ENCODE data around the gene RPS6KA3.
"Not testable (repeated sequence)": the region's sequence is repeated elsewhere in the genome, so short reads cannot be mapped to it uniquely, and the experiment has no call there.

The RPS6KA3 gene

DNA sequence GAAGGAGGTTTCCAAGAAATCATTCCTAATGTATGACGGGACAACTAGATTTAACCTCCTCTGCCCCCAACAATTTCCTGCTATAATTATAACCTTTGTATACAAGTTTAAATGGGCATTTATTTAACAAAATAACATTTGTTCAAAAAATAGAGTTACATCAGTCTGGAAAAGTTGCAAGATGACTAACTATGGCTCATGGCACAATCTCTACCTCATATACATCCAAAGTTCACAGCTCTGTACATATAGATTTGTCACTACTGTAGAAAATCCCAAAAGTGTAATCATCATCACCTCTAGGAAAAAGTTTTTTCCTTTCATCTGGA lies 3.8 kb upstream of the RPS6KA3 start:
- H3K4me1 Mint-ChIP-seq: no peaks in the 10 kb centered on the region
- H3K27ac Mint-ChIP-seq: no peak overlapping the region
- no peaks in the 10 kb centered on the region for H3K36me3 Mint-ChIP-seq
- H3K9me3 Mint-ChIP-seq: no peaks in the 10 kb centered on the region
- no peak overlapping the region for H3K4me3 Mint-ChIP-seq
- H3K27me3 Mint-ChIP-seq: no peaks in the 10 kb centered on the region

DNA sequence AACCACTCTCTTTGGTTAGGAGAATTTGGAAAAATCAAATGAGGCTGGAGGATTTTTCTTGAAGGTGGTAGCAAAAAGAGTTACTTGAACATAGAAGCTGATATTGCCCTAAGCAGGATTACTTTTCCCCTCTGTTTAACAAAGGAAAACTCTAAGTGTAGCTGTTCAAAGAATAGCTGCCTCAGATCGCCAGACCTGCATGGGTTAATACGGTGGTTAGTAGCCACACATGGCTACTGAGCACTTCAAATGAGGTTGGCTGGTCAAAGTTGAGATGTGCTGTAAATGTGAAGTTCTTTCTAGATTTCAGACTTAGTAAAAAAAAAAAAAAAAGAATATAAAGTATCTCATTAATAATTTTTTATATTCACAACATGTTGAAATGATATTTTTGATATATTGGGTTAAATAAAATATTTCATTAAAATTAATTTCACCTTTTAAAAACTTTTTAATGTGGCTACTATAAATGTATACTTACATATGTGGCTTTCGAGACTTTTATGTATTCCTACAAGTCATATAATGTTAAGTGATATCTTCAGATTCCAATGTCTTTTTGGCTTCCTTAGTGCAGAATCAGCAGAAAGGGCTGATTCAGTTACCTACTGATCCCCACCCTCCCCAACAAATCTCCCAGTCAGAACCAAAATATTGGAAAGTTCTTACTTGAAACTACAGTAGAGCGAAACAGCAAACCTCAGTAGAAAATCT lies 3.3 kb upstream of the RPS6KA3 start:
- H3K4me1 Mint-ChIP-seq: peaks cover 1% of the 10 kb centered on the region
- H3K36me3 Mint-ChIP-seq: no peaks in the 10 kb centered on the region
- no peaks in the 10 kb centered on the region for H3K27me3 Mint-ChIP-seq
- no peak overlapping the region for H3K4me3 Mint-ChIP-seq
- H3K9me3 Mint-ChIP-seq: no peaks in the 10 kb centered on the region
- no peak overlapping the region for H3K27ac Mint-ChIP-seq

DNA sequence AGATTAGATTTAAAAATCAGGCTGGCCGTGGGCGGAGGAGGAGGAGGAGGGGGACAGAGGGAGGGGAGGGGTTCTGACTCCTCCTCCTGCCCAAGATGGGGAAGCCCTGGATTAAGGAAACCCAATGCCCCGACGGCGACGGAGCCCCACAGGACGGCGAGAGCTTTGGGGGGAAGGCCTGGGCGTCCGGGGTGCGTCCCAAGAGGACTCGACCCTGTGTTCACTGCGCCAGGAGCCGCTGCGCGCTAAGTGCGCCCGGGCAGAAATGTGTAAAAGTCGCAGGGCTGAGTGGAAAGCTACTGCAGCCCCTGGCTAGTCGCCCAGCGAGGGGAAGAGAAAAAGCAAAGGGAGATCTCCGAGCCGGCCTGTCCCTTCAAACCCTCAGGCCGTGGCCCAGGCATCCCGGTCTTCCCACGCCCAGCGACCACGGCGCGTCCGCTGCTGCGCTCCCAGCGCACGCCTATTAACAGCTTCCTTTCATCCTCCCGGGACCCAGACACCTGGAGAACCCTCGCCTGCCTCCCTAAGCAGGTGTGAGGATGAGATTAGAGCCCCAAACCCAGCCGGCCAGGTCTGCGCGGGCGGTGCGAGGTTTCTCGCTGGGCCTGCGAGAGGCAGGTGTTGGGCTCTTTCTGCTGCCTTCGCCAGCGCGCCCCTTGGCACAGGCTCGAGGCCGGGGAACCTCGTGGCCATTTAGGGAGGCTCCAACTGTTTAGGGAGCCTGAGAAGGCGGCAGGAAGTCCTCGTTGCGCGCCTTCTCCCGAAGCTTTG lies 1.4 kb upstream of the RPS6KA3 start:
- Mint-ChIP-seq H3K4me1 (peaks cover 12% of the 10 kb centered on the region), H3K9me3 (no peaks in the 10 kb centered on the region), H3K27me3 (no peaks in the 10 kb centered on the region), H3K4me3 (peak overlapping the region; percentile 89), H3K27ac (no peak overlapping the region), H3K36me3 (no peaks in the 10 kb centered on the region)

DNA sequence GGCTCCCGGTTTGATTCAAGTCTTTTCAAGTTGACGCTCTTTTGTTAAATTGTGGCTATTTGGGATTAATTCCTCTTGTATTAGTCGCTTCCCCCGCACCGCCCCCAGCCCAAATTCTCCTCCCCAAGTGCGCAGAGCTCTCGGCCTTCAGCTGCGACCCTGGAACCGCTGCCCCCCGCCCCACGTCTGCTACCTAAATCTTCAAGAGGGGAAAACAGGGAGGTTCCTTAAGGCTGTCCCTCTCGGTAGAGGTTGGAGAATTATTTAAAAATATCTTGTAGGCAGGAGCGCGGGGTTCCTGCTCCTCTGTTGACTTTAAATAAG lies 860 bp upstream of the RPS6KA3 start:
- peak overlapping the region; percentile 79 for H3K27ac Mint-ChIP-seq
- peak overlapping the region; percentile 89 for H3K4me3 Mint-ChIP-seq
- peaks cover 14% of the 10 kb centered on the region for H3K4me1 Mint-ChIP-seq
- H3K36me3 Mint-ChIP-seq: no peaks in the 10 kb centered on the region
- H3K9me3 Mint-ChIP-seq: no peaks in the 10 kb centered on the region
- no peaks in the 10 kb centered on the region for H3K27me3 Mint-ChIP-seq

DNA sequence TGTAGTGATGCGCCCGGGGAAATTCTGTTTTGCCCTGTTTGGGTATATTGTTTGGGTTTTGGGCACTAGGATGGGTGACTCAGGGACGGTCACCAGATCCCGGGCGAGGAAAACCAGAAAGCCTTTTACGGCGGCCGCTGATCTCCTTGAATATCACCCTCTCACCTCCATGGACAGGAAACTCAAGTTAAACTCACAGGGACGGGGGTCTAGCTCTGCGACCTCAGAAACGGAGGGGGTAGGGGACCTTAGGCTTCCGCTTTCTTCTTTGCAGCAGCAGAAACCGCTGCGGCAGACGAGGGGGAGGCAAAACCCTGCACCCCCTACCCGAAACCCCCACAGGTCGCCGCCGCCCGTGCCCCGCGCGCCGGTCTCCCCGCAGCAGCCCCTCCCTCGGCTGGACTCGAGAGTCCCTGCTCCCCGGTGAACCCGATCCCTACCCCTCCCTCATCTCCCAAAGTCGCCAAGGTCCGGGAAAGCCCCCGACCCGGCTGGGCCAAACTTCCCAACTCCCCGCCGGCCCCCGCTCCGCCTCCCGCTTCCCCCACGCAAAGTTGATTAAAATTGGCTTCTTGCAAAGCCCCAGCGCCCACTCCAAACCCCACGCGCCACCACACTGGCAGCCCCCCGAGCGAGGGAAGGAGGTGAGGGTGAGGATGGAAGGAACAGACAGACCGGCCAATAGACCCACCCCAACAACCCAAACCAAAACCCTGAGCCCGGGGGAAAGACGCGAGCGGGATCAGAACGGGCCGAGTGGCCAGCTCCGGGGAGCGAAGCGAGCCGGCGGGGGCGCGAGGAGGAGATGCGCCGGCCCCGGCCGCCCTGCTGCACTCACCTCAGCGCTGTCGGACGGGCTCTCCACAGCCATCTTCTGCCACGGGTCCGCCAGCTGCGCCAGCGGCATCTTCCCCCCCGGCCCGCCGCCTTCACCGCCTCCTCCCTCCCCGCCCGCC lies 705 bp downstream of the RPS6KA3 start:
- H3K9me3 Mint-ChIP-seq: no peaks in the 10 kb centered on the region

DNA sequence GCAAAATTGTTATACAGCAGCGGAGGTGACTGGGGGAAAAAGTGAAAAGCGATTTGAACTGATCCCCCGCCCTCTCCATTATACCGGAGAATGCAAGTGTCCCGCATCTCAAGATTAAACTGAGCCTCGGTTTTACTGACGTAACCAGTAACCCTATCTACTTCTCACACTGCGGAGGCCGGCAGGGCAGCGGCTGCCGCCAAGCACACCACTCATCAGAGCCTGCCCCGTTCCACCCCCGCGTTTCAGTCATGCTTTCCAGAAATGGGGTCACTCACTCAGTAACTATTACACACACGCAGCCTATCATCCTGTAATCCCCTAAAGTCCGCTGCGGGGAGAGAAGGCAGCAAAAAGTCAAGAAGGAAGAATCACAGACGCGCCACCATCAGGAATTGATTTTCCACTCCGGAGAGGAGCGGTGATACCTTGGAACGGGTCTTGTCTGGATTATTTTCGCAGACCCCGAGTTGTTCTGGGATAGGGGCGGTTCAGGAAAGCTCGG lies 1.4 kb downstream of the RPS6KA3 start:
- H3K9me3 Mint-ChIP-seq: no peaks in the 10 kb centered on the region
- peaks cover 32% of the 10 kb centered on the region for H3K4me1 Mint-ChIP-seq
- H3K4me3 Mint-ChIP-seq: peak overlapping the region; percentile 92

More for the DNA sequence above, 705 bp downstream of the RPS6KA3 start:
- H3K27me3 Mint-ChIP-seq: no peaks in the 10 kb centered on the region
- peak overlapping the region; percentile 92 for H3K4me3 Mint-ChIP-seq
- H3K27ac Mint-ChIP-seq: peak overlapping the region; percentile 97
- no peaks in the 10 kb centered on the region for H3K36me3 Mint-ChIP-seq
- H3K4me1 Mint-ChIP-seq: peaks cover 24% of the 10 kb centered on the region

DNA sequence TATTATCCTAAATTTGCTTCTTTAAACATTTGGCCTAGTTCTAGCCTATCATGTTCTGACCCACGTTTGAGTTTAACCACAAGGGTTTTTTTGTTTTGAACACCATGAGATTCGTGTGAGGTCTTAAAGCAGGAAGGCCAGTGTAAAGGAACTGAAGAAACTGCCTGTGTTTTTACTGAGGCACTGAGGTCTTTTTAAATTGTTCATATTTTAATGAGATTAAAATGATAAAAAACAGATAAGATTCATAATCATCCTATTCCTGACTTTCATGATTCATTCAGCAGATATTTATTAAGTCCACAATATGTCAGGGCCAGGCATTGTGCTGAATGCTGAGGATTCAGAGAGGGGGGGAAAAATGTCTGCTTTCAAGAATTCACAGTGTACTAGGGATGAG lies 3.2 kb downstream of the RPS6KA3 start:
- H3K27me3 Mint-ChIP-seq: no peaks in the 10 kb centered on the region
- H3K4me3 Mint-ChIP-seq: peak overlapping the region; percentile 92
- no peaks in the 10 kb centered on the region for H3K36me3 Mint-ChIP-seq
- no peaks in the 10 kb centered on the region for H3K9me3 Mint-ChIP-seq
- H3K4me1 Mint-ChIP-seq: peaks cover 40% of the 10 kb centered on the region
- peak overlapping the region; percentile 87 for H3K27ac Mint-ChIP-seq

More for the DNA sequence above, 1.4 kb downstream of the RPS6KA3 start:
- no peaks in the 10 kb centered on the region for H3K36me3 Mint-ChIP-seq
- peak overlapping the region; percentile 97 for H3K27ac Mint-ChIP-seq
- H3K27me3 Mint-ChIP-seq: no peaks in the 10 kb centered on the region

DNA sequence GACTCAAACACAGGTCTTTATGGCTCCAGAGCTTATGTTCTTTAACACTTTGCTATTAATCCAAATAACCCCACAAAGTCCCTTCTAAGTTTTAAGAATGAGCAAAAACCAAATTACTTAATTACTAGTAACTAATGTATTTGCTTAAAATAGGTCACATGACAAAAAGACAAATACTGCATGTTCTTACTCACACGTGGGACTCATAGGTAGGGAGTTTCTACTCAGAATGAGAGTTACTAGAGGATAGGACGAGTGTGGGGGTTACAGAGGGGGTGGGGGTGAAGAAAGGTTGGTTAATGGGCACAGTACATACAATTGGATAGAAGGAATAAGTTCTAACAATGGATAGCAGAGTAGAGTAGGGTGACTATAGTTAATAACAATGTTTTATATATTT lies 5.8 kb downstream of the RPS6KA3 start:
- Mint-ChIP-seq H3K27me3 (no peaks in the 10 kb centered on the region), H3K9me3 (no peaks in the 10 kb centered on the region), H3K4me3 (no peak overlapping the region), H3K4me1 (peaks cover 56% of the 10 kb centered on the region), H3K27ac (peak overlapping the region; percentile 46), H3K36me3 (no peaks in the 10 kb centered on the region)

DNA sequence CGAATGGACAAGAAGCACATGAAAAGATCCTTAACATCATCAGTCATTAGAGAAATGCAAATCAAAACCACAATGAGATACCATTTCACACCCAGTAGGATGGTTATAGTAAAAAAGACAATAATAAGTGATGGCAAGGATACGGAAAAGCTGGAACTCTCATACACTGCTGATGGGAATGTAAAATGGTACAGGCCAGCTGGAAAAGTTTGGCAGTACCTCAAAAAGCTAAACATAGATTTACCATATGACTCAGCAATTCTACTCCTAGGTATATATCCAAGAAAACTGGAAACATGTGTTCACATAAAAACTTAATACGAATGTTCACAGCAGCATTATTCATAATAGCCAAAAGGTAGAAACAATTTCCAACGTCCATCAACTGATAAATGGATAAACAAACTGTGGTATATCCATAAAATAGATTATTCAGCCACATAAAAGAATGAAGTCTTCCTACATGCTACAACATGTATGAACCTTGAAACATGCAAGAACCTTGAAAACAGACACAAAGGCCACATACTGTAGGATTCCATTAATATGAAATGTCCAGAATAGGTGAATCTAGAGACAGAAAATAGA lies 11.9 kb downstream of the RPS6KA3 start:
- no peak overlapping the region for H3K4me3 Mint-ChIP-seq
- H3K27me3 Mint-ChIP-seq: no peaks in the 10 kb centered on the region
- H3K27ac Mint-ChIP-seq: peak overlapping the region; percentile 61
- peaks cover 57% of the 10 kb centered on the region for H3K4me1 Mint-ChIP-seq
- H3K9me3 Mint-ChIP-seq: no peaks in the 10 kb centered on the region
- H3K36me3 Mint-ChIP-seq: peaks cover 4% of the 10 kb centered on the region

DNA sequence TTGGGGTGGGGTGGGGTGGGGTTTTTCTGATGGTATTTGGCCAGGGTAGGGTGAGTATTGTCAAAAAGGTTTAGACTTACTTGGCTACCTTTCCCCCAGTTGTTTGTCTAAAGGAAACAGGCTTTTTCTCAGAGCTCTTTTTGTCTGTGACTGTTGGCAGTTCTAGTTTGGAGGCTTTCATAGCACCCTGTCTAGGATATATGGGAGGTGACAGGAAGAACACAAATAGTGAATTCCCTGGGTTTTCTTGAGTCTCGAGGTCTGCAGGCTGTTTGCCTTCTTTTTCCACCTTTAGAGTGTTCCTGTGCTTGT lies 13.5 kb downstream of the RPS6KA3 start:
- Mint-ChIP-seq H3K4me3 (no peak overlapping the region), H3K27ac (peak overlapping the region; percentile 24), H3K36me3 (peaks cover 4% of the 10 kb centered on the region), H3K4me1 (peaks cover 62% of the 10 kb centered on the region), H3K9me3 (no peaks in the 10 kb centered on the region), H3K27me3 (no peaks in the 10 kb centered on the region)

DNA sequence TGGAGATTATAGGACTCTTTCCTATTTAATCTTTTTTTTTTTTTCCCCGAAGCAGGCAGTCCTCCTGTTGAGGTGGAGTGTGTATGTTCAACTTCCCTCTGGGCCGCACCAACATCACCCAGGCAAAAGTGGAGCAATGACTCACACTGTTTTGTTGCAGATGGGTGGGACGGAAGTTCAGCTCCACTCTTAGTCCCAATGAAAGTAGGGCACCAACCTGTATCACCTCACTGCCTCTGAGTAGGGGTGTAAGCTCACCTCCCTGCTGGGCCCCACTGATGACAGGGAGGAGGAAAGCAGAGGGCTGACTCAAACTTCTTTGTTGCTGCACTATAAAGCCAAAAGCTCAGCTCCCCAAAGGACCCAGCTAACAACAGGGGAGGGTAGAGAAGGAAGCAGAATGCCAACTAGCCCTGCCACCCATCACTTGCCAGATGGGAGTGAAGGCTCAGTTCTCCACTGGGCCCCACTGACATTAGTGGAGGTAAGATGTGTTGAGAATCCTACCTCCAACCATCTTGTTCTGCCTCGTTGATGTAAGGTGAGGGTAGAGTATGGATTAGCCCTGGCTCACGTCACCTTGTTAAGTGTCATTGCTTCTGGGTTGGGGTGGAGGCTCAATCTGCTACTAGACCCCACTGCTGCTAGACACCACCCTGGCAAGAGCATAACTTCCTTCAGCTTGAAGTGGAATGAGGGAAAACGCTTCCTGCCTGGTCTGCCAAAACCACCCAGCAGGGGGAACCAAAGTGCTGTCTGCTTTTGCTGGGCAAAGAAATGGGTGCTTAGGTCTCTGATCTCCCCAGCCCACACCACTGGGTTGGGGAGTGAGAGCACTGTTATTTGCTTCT lies 14.1 kb downstream of the RPS6KA3 start:
- Mint-ChIP-seq H3K4me1 (peaks cover 61% of the 10 kb centered on the region), H3K36me3 (peaks cover 4% of the 10 kb centered on the region), H3K27me3 (no peaks in the 10 kb centered on the region), H3K27ac (peak overlapping the region; percentile 23), H3K4me3 (peak overlapping the region; percentile 15), H3K9me3 (no peaks in the 10 kb centered on the region)

DNA sequence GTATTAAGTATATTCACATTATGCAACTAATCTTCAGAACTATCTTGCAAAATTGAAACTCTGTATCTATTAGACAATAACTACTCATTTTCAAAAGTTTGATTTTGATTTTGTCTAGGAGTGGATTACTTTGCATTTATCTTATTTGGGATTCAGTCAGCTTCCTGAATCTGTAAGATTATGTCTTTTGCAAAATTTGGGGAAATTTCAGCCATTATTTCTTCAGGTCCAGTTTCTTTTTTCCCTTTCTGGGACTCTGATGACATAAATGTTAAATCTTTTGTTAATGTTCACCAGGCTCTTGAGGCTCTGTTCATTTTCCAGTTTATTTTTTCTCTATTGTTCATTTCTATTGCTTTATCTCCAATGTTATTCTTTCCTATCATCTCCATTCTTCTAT lies 15.0 kb downstream of the RPS6KA3 start:
- Mint-ChIP-seq H3K4me1 (peaks cover 55% of the 10 kb centered on the region), H3K27me3 (no peaks in the 10 kb centered on the region), H3K27ac (no peak overlapping the region), H3K4me3 (no peak overlapping the region), H3K9me3 (no peaks in the 10 kb centered on the region), H3K36me3 (peaks cover 4% of the 10 kb centered on the region)

DNA sequence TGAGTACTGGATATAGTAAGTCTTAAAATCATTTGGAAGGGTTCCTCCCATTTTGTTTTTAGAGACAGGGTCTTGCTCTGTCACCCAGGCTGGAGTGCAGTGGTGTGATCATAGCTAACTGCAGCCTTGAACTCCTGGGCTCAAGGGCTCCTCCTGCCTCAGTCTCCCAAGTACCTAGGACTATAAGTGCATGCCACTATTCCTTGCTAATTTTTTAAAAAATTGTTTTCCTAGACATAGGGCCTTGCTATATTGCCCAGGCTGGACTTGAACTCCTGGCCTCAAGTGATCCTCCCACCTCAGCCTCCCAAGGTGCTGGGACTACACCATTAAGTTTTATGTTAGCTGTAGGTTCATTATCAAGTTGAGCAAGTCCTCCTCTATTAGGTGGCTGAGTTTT lies 16.6 kb downstream of the RPS6KA3 start:
- H3K27ac Mint-ChIP-seq, H3K9me3 Mint-ChIP-seq, H3K36me3 Mint-ChIP-seq, H3K4me3 Mint-ChIP-seq, H3K27me3 Mint-ChIP-seq: not testable (repeated sequence)
- peaks cover 50% of the 10 kb centered on the region for H3K4me1 Mint-ChIP-seq

DNA sequence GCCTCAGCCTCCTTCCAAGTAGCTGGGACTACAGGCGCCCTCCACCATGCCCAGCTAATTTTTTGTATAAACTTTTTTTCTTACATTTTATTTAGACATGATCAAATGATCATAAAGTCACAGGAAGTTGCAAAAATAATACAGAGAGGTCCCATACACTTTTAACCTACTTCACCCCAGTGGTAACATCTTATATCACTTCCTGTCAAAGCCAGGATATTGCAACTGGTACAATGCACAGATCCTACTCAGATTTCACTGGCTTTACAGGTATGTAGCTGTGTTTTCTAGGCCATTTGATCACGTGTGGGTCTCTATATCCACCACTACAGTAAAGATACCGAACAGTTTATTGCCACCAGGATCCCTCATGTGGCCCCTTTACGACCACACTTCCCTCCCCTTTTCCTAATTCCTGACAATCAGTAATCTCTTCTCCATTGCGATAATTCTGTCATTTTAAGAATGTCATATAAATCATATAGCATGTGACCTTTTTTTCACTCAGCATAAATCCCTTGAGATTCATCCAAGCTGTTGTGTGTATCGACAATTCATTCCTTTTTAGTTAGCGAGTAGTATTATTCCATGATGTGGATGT lies 18.0 kb downstream of the RPS6KA3 start:
- no peaks in the 10 kb centered on the region for H3K27me3 Mint-ChIP-seq
- H3K27ac Mint-ChIP-seq: peak overlapping the region; percentile 62
- H3K4me1 Mint-ChIP-seq: peaks cover 41% of the 10 kb centered on the region
- H3K36me3 Mint-ChIP-seq: peaks cover 4% of the 10 kb centered on the region
- no peaks in the 10 kb centered on the region for H3K9me3 Mint-ChIP-seq
- no peak overlapping the region for H3K4me3 Mint-ChIP-seq

Data from activated naive CD4-positive, alpha-beta T cell treated with anti-CD3 and anti-CD28 coated beads, Interleukin-2, amount 50 U/mL, for 24 hours (primary cell).